Kidney (tissue), 14 donors: ENCODE measurements around the gene CTXN1. TPM values are rescaled to one million over a fixed set of nuclear protein-coding genes. Genes with fewer than 3 reads are reported as not detected.
A peak's percentile ranks its signal among the peaks of the same experiment; 100 is the strongest.
"Not testable (repeated sequence)": the region's sequence is repeated elsewhere in the genome, so short reads cannot be mapped to it uniquely, and the experiment has no call there.

Experiments used
- DNase-seq, 5 donors: peaks; one replicate each; pipeline ENCODE4 v3.0.0-alpha.2; 2013 to 2020
- FAIRE-seq: peaks from 2 replicates; lab custom pipeline; 2012; peaks lifted over from hg19 to GRCh38; lab: Jason Lieb, UNC
- H3K27ac ChIP-seq, 2 donors: one replicate each; pipeline ENCODE4 v1.7.0; 2013; ENCODE audit warnings: low read depth in 2 of 2, low read length in 2 of 2, inconsistent platforms in 1 of 2
- H3K27me3 ChIP-seq: one replicate; pipeline ENCODE4 v1.7.1; 2013; ENCODE audit warnings: low read length, inconsistent platforms; ENCODE audit not compliant: control insufficient read depth, insufficient read depth
- H3K36me3 ChIP-seq, 3 donors: one replicate each; pipeline versions ENCODE4 v1.7.0 to v1.7.1; 2013; ENCODE audit warnings: low read length in 3 of 3, control low read depth in 1 of 3, inconsistent platforms in 1 of 3; ENCODE audit not compliant: insufficient read depth in 3 of 3, control insufficient read depth in 2 of 3
- H3K4me1 ChIP-seq, 3 donors: one replicate each; pipeline versions ENCODE4 v1.7.0 to v1.7.1; 2013; ENCODE audit warnings: low read length in 3 of 3, inconsistent platforms in 1 of 3, low read depth in 1 of 3; ENCODE audit not compliant: control insufficient read depth in 2 of 3, insufficient read depth in 2 of 3
- H3K4me3 ChIP-seq, 3 donors: one replicate each; pipeline versions ENCODE4 v1.7.0 to v1.8.1; 2013; ENCODE audit warnings: low read length in 3 of 3, control low read depth in 1 of 3, inconsistent platforms in 1 of 3
- H3K9ac ChIP-seq, 3 donors: one replicate each; pipeline versions ENCODE4 v1.7.0 to v1.7.1; 2013; ENCODE audit warnings: low read length in 3 of 3, control low read depth in 1 of 3, inconsistent platforms in 1 of 3
- H3K9me3 ChIP-seq, 3 donors: one replicate each; pipeline versions ENCODE4 v1.7.0 to v1.7.1; 2013; ENCODE audit warnings: low read length in 3 of 3, control low read depth in 1 of 3, inconsistent platforms in 1 of 3; ENCODE audit not compliant: control insufficient read depth in 2 of 3, insufficient read depth in 1 of 3
- CTCF ChIP-seq: IDR thresholded peaks from 3 replicates; pipeline ENCODE4 v1.5.1; 2012; ENCODE audit warnings: mild to moderate bottlenecking, moderate library complexity, borderline replicate concordance; ENCODE audit not compliant: insufficient read depth; ENCODE audit errors: extremely low read depth
- intact Hi-C: fragments of 100-400 bp; cut with DNase I; formaldehyde crosslinking; loops from one replicate; pipeline ENCODE4 v1.11.1; 2022
- polyA plus RNA-seq: library from polyadenylated mRNA; stranded (reverse); fragments of 350-450 nt; fragmentation: Illumina TruSeq; extraction: RNeasy Lipid Tissue Mini Kit (QIAGEN cat#74804); gene quantifications from one replicate; pipeline ENCODE4 v1.2.3, GENCODE V29; 2014; ENCODE audit warnings: low read depth, low replicate concordance; ENCODE audit not compliant: insufficient read depth
- total RNA-seq: library from RNA; stranded (reverse); fragmentation: NEBNext Ultra II Directional; extraction: Animal tissue kit (Norgen Biotek cat#: 25700); gene quantifications from one replicate; pipeline ENCODE4 v1.2.1, GENCODE V29; 2021
- donor health status: control.
- donor health status: control.
- donor health status: control.
- donor health status: control.
- donor health status: control.
- donor health status: DM: yes; HTN: yes; CAD: no.
- donor health status: Normal renal cell carcinoma (clear cell type).

CTXN1 gene
- total and polyA plus RNA-seq, 2 donors from 2014 or later: 8.9 to 25.9 TPM

GRCh38 chr19:7894612-7895309 lies 31.2 kb downstream of the CTXN1 start:
- Histone ChIP-seq H3K4me3 (no peak overlapping the region), H3K9me3 (no peaks in the 10 kb centered on the region), H3K9ac (peak overlapping the region in 1 of 3 donors; percentile 19), H3K27ac (no peak overlapping the region), H3K36me3 (no peaks in the 10 kb centered on the region), H3K27me3 (no peaks in the 10 kb centered on the region), H3K4me1 (no peaks in the 10 kb centered on the region)
- FAIRE-seq (no peak), DNase-seq (peak in 4 of 5 donors; percentile 51 to 81 (median 60))
- intact Hi-C loops: no loop called here
- TF ChIP-seq CTCF: no peak

GRCh38 chr19:7893362-7894101 lies 32.4 kb downstream of the CTXN1 start:
- H3K9me3 ChIP-seq, H3K27ac ChIP-seq, H3K27me3 ChIP-seq, H3K9ac ChIP-seq, FAIRE-seq, H3K4me1 ChIP-seq, H3K36me3 ChIP-seq, intact Hi-C loops, DNase-seq, H3K4me3 ChIP-seq: not testable (repeated sequence)

GRCh38 chr19:7888826-7889217 lies 37.1 kb downstream of the CTXN1 start:
- Histone ChIP-seq H3K4me1 (no peaks in the 10 kb centered on the region), H3K4me3 (peak overlapping the region in 2 of 3 donors; percentile 38 to 55), H3K9me3 (no peaks in the 10 kb centered on the region), H3K27me3 (no peaks in the 10 kb centered on the region), H3K36me3 (no peaks in the 10 kb centered on the region), H3K27ac (no peak overlapping the region), H3K9ac (peak overlapping the region in 1 of 3 donors; percentile 51)
- DNase-seq: no peak
- FAIRE-seq: no peak
- intact Hi-C loops: no loop called here
- no peak for TF ChIP-seq CTCF

GRCh38 chr19:7888145-7888825 lies 37.6 kb downstream of the CTXN1 start, which contains the start of gene LRRC8E:
Gene LRRC8E, plus strand, starts transcription at chr19:7888510. Its CDS starts 7,094 bp downstream, at chr19:7895604.
- FAIRE-seq: no peak
- no peak within 1 kb of the TSS for H3K27ac ChIP-seq
- peak; percentile 59 to 89 (median 75) for DNase-seq
- H3K9me3 ChIP-seq: no peaks in the 10 kb centered on the region
- intact Hi-C loops: no loop called here
- no peak for TF ChIP-seq CTCF
- H3K9ac ChIP-seq: peak within 1 kb of the TSS in 2 of 3 donors; percentile 48 to 51
- no peaks in the 10 kb centered on the region for H3K4me1 ChIP-seq
- no peaks in the 10 kb centered on the region for H3K27me3 ChIP-seq
- peak within 1 kb of the TSS in 2 of 3 donors; percentile 38 to 55 for H3K4me3 ChIP-seq
- H3K36me3 ChIP-seq: no peaks in the 10 kb centered on the region
